ENCODE results near the gene BHLHE23. TPM values are rescaled to one million over a fixed set of nuclear protein-coding genes. Genes with fewer than 3 reads are reported as not detected.

The BHLHE23 gene
- total RNA-seq, 2 experiments from 2014 or later: not detected

- no peaks in the 10 kb centered on the region for H3K36me3 Mint-ChIP-seq (ENCODE audit: low read depth)
- no peaks in the 10 kb centered on the region for H3K9me3 Mint-ChIP-seq
- no peak for DNase-seq
- POLR2A ChIA-PET: no interaction called here
- peaks cover 5% of the 10 kb centered on the region for H3K4me1 Mint-ChIP-seq
- H3K4me3 Mint-ChIP-seq: no peak overlapping the region
- H3K27me3 Mint-ChIP-seq: peaks cover 21% of the 10 kb centered on the region
- H3K27ac Mint-ChIP-seq: no peak overlapping the region
- CTCF ChIA-PET: interaction anchor here (0.6 to 1.5 kb wide), 4 partner anchors 53 to 1158 kb away, joined by 3 read pairs; no protein-coding TSS in a partner anchor
Observed at GRCh38 chr20:63025534-63026331, 19.0 kb upstream of the BHLHE23 start.

- Mint-ChIP-seq H3K27ac (no peak overlapping the region), H3K4me1 (peaks cover 5% of the 10 kb centered on the region), H3K36me3 (ENCODE audit: low read depth) (no peaks in the 10 kb centered on the region), H3K27me3 (peaks cover 21% of the 10 kb centered on the region), H3K9me3 (no peaks in the 10 kb centered on the region), H3K4me3 (no peak overlapping the region)
- POLR2A ChIA-PET: no interaction called here
- CTCF ChIA-PET: interaction anchor here (0.6 to 1.1 kb wide), 3 partner anchors 52 to 217 kb away, joined by 3 read pairs; no protein-coding TSS in a partner anchor
- DNase-seq: no peak
Observed at GRCh38 chr20:63024573-63025392, 18.0 kb upstream of the BHLHE23 start.

- CTCF ChIA-PET: interaction anchor here (1.1 kb wide), 1 partner anchor 216 kb away, joined by 3 read pairs; no protein-coding TSS in a partner anchor
- Mint-ChIP-seq H3K9me3 (no peaks in the 10 kb centered on the region), H3K36me3 (ENCODE audit: low read depth) (no peaks in the 10 kb centered on the region), H3K27ac (no peak overlapping the region), H3K27me3 (peaks cover 20% of the 10 kb centered on the region), H3K4me3 (no peak overlapping the region), H3K4me1 (peaks cover 5% of the 10 kb centered on the region)
- DNase-seq: no peak
- POLR2A ChIA-PET: no interaction called here
Observed at GRCh38 chr20:63023936-63024571, 17.3 kb upstream of the BHLHE23 start.

GRCh38 chr20:63023071-63023935 lies 16.5 kb upstream of the BHLHE23 start:
- Mint-ChIP-seq H3K27me3 (peaks cover 19% of the 10 kb centered on the region), H3K4me3 (no peak overlapping the region), H3K4me1 (peaks cover 5% of the 10 kb centered on the region), H3K27ac (no peak overlapping the region), H3K9me3 (no peaks in the 10 kb centered on the region), H3K36me3 (ENCODE audit: low read depth) (no peaks in the 10 kb centered on the region)
- ChIA-PET POLR2A (no interaction called here), CTCF (interaction anchor here (0.9 to 1.1 kb wide), 2 partner anchors 24 to 215 kb away, joined by 3 read pairs; no protein-coding TSS in a partner anchor)
- DNase-seq: no peak

- ChIA-PET POLR2A (no interaction called here), CTCF (interaction anchor here (0.9 kb wide), 1 partner anchor 24 kb away, joined by 3 read pairs; no protein-coding TSS in a partner anchor)
- H3K27me3 Mint-ChIP-seq: peaks cover 11% of the 10 kb centered on the region
- no peak overlapping the region for H3K4me3 Mint-ChIP-seq
- H3K36me3 Mint-ChIP-seq (ENCODE audit: low read depth): no peaks in the 10 kb centered on the region
- no peak for DNase-seq
- H3K4me1 Mint-ChIP-seq: peaks cover 3% of the 10 kb centered on the region
- no peaks in the 10 kb centered on the region for H3K9me3 Mint-ChIP-seq
- H3K27ac Mint-ChIP-seq: no peak overlapping the region
Observed at GRCh38 chr20:63022501-63022900, 15.7 kb upstream of the BHLHE23 start.

- H3K4me1 Mint-ChIP-seq: peaks cover 3% of the 10 kb centered on the region
- POLR2A ChIA-PET: no interaction called here
- H3K27ac Mint-ChIP-seq: no peak overlapping the region
- H3K9me3 Mint-ChIP-seq: no peaks in the 10 kb centered on the region
- H3K4me3 Mint-ChIP-seq: no peak overlapping the region
- CTCF ChIA-PET: interaction anchor here (1.2 kb wide), 1 partner anchor 13 kb away, joined by 4 read pairs; no protein-coding TSS in a partner anchor
- no peak for DNase-seq
- no peaks in the 10 kb centered on the region for H3K36me3 Mint-ChIP-seq (ENCODE audit: low read depth)
- peaks cover 7% of the 10 kb centered on the region for H3K27me3 Mint-ChIP-seq
Observed at GRCh38 chr20:63021356-63022321, 14.9 kb upstream of the BHLHE23 start.

GRCh38 chr20:63020681-63021080 lies 13.9 kb upstream of the BHLHE23 start:
- peaks cover 1% of the 10 kb centered on the region for H3K4me1 Mint-ChIP-seq
- H3K27me3 Mint-ChIP-seq: peaks cover 6% of the 10 kb centered on the region
- POLR2A ChIA-PET: no interaction called here
- no peaks in the 10 kb centered on the region for H3K36me3 Mint-ChIP-seq (ENCODE audit: low read depth)
- H3K4me3 Mint-ChIP-seq: no peak overlapping the region
- no peak for DNase-seq
- CTCF ChIA-PET: interaction anchor here (1.2 kb wide), 1 partner anchor 12 kb away, joined by 4 read pairs; no protein-coding TSS in a partner anchor
- H3K9me3 Mint-ChIP-seq: no peaks in the 10 kb centered on the region
- H3K27ac Mint-ChIP-seq: no peak overlapping the region

GRCh38 chr20:63017826-63018411 lies 11.2 kb upstream of the BHLHE23 start:
- H3K4me1 Mint-ChIP-seq: no peaks in the 10 kb centered on the region
- H3K9me3 Mint-ChIP-seq: peaks cover 16% of the 10 kb centered on the region
- H3K36me3 Mint-ChIP-seq (ENCODE audit: low read depth): peaks cover 6% of the 10 kb centered on the region
- H3K4me3 Mint-ChIP-seq: no peak overlapping the region
- DNase-seq: no peak
- peaks cover 27% of the 10 kb centered on the region for H3K27me3 Mint-ChIP-seq
- H3K27ac Mint-ChIP-seq: no peak overlapping the region
- ChIA-PET CTCF (interaction anchor here (0.9 kb wide), 1 partner anchor 9 kb away, joined by 3 read pairs; no protein-coding TSS in a partner anchor), POLR2A (no interaction called here)

- Mint-ChIP-seq H3K4me3 (no peak overlapping the region), H3K9me3 (peaks cover 17% of the 10 kb centered on the region), H3K36me3 (ENCODE audit: low read depth) (peaks cover 7% of the 10 kb centered on the region), H3K27ac (no peak overlapping the region), H3K27me3 (peaks cover 33% of the 10 kb centered on the region), H3K4me1 (no peaks in the 10 kb centered on the region)
- no peak for DNase-seq
- ChIA-PET CTCF (no interaction called here), POLR2A (no interaction called here)
Observed at GRCh38 chr20:63017076-63017825, 10.5 kb upstream of the BHLHE23 start.

- no peak overlapping the region for H3K27ac Mint-ChIP-seq
- H3K27me3 Mint-ChIP-seq: peaks cover 39% of the 10 kb centered on the region
- H3K9me3 Mint-ChIP-seq: peaks cover 17% of the 10 kb centered on the region
- POLR2A ChIA-PET: no interaction called here
- H3K4me3 Mint-ChIP-seq: no peak overlapping the region
- H3K4me1 Mint-ChIP-seq: no peaks in the 10 kb centered on the region
- CTCF ChIA-PET: no interaction called here
- peaks cover 7% of the 10 kb centered on the region for H3K36me3 Mint-ChIP-seq (ENCODE audit: low read depth)
- no peak for DNase-seq
Observed at GRCh38 chr20:63016514-63017075, 9.8 kb upstream of the BHLHE23 start.
